Left cardiac atrium (tissue), 4 donors: ENCODE results near the gene BRPF1. TPM values are rescaled to one million over a fixed set of nuclear protein-coding genes. Genes with fewer than 3 reads are reported as not detected.

ENCODE experiments used
- ATAC-seq, 2 donors: fragments of 200-7000 bp; cut with Tn5 transposase; one replicate each; pipeline ENCODE4 v1.9.1; 2020; ENCODE audit warnings: mild to moderate bottlenecking in 2 of 2, moderate library complexity in 2 of 2
- DNase-seq: peaks from one replicate; pipeline ENCODE4 v3.0.0-alpha.2; 2020
- intact Hi-C, 2 donors: fragments of 100-400 bp; cut with DNase I; formaldehyde crosslinking; loops; one replicate each; pipeline versions ENCODE4 v1.14.1 to v1.15.1; 2022 to 2023
- total RNA-seq, 2 donors: library from RNA; stranded (reverse); fragmentation: NEBNext Ultra II Directional; extraction: Animal tissue kit (Norgen Biotek cat#: 25700); gene quantifications; one replicate each; pipeline ENCODE4 v1.2.1, GENCODE V29; 2021
- donor health status: DM: no; HTN: yes; CAD: no.
- donor health status: DM: no; HTN: yes; CAD: no; lungs with severe emphysema.
- donor health status: DM: yes; HTN: yes; CAD: no.
- donor health status: Dilated cardiomyopathy.

Gene BRPF1
- total RNA-seq, 2 donors from 2014 or later: 10.2 to 14.6 TPM

- intact Hi-C loops: no loop called here
- DNase-seq (no peak), ATAC-seq (no peak)
Measured at GRCh38 chr3:9797196-9797945, 65.8 kb downstream of the BRPF1 start.

Other genes with a start within 250 kb of the BRPF1 start
- not detected for gene LHFPL4, start 177.9 kb upstream of the BRPF1 start, total RNA-seq
- 10 to 100 TPM; 32.0 to 47.1 TPM for gene MTMR14, start 82.2 kb upstream of the BRPF1 start, total RNA-seq
- gene CPNE9, start 27.9 kb upstream of the BRPF1 start, total RNA-seq: under 1 TPM in 1 of 2 donors, not detected in 1; 0.10 TPM
- gene OGG1, start 18.2 kb downstream of the BRPF1 start, total RNA-seq: 10 to 100 TPM; 11.8 to 12.6 TPM
- gene CAMK1, start 38.2 kb downstream of the BRPF1 start, total RNA-seq: 10 to 100 TPM; 24.2 to 27.4 TPM
- gene TADA3, start 60.7 kb downstream of the BRPF1 start, total RNA-seq: 10 to 100 TPM; 42.0 to 42.7 TPM
- gene ARPC4, start 61.3 kb downstream of the BRPF1 start, total RNA-seq: 10 to 100 TPM; 80.8 to 96.2 TPM
- 10 to 100 TPM; 15.4 to 20.4 TPM for gene TTLL3, start 78.5 kb downstream of the BRPF1 start, total RNA-seq
- gene RPUSD3, start 112.3 kb downstream of the BRPF1 start, total RNA-seq: 10 to 100 TPM; 26.2 to 36.3 TPM
- 100 to 1,000 TPM in 1 of 2 donors, 10 to 100 TPM in 1; 63.3 to 127 TPM for gene CIDEC, start 148.5 kb downstream of the BRPF1 start, total RNA-seq
- gene JAGN1, start 158.9 kb downstream of the BRPF1 start, total RNA-seq: 10 to 100 TPM; 20.7 to 25.6 TPM
- 1 to 10 TPM; 1.8 to 2.2 TPM for gene IL17RE, start 171.1 kb downstream of the BRPF1 start, total RNA-seq
- gene IL17RC, start 185.4 kb downstream of the BRPF1 start, total RNA-seq: 10 to 100 TPM; 33.2 to 34.6 TPM
- 10 to 100 TPM; 47.4 to 59.8 TPM for gene CRELD1, start 202.1 kb downstream of the BRPF1 start, total RNA-seq
- 1 to 10 TPM in 1 of 2 donors, under 1 TPM in 1; 0.97 to 1.4 TPM for gene PRRT3, start 220.7 kb downstream of the BRPF1 start, total RNA-seq